HepG2 (cell line): ENCODE measurements around the gene DNAJB2. TPM values are rescaled to one million over a fixed set of nuclear protein-coding genes. Genes with fewer than 3 reads are reported as not detected.
A peak's percentile ranks its signal among the peaks of the same experiment; 100 is the strongest.

Experiments used
- BORCS8-MEF2B ChIP-seq: sonication (generic); formaldehyde crosslinking; IDR thresholded peaks from 2 replicates; pipeline ENCODE4 v1.8.0; 2022; ENCODE audit warnings: mild to moderate bottlenecking, missing genetic modification reagents
- CCDC6 ChIP-seq: sonication (generic); formaldehyde crosslinking; IDR thresholded peaks from 2 replicates; pipeline ENCODE4 v1.8.1; 2022; ENCODE audit warnings: mild to moderate bottlenecking, missing genetic modification reagents, moderate library complexity
- NCOA5 ChIP-seq: sonication (generic); formaldehyde crosslinking; IDR thresholded peaks from 2 replicates; pipeline ENCODE4 v1.4.0; 2020; ENCODE audit warnings: missing genetic modification reagents
- PRPF4 ChIP-seq: fragments of 200-400 bp; formaldehyde crosslinking; IDR thresholded peaks from 2 replicates; pipeline ENCODE4 v1.6.1; 2016; ENCODE audit warnings: low read length, low read depth; ENCODE audit not compliant: poor library complexity, severe bottlenecking
- RAD21 ChIP-seq: fragments of 450-650 bp; formaldehyde crosslinking; IDR thresholded peaks from 2 replicates; pipeline ENCODE4 v1.5.0; 2020; ENCODE audit warnings: mild to moderate bottlenecking
- YEATS2 ChIP-seq: sonication (generic); formaldehyde crosslinking; IDR thresholded peaks from 2 replicates; pipeline ENCODE4 v1.4.0; 2020; ENCODE audit warnings: missing genetic modification reagents, borderline replicate concordance
- YEATS4 ChIP-seq: sonication (generic); formaldehyde crosslinking; IDR thresholded peaks from 2 replicates; pipeline ENCODE4 v1.4.0; 2020; ENCODE audit warnings: missing genetic modification reagents, borderline replicate concordance
- ZNF121 ChIP-seq: sonication (generic); formaldehyde crosslinking; IDR thresholded peaks from 2 replicates; pipeline ENCODE4 v1.5.0; 2020; ENCODE audit warnings: mild to moderate bottlenecking, missing genetic modification reagents
- ZNF496 ChIP-seq: sonication (generic); formaldehyde crosslinking; IDR thresholded peaks from 2 replicates; pipeline ENCODE4 v1.8.1; 2023; ENCODE audit warnings: mild to moderate bottlenecking, moderate library complexity, missing genetic modification reagents; ENCODE audit not compliant: insufficient replicate concordance
- polyA plus RNA-seq, 8 experiments: library from polyadenylated mRNA; depleted of rRNA in 3 of 8; stranded (reverse) in 7 of 8; unstranded in 1 of 8; fragments of >200 nt; fragmentation: Illumina TruSeq in 4 of 8; extraction: Trizol in 4 of 8; gene quantifications; 2 replicates each; pipeline versions ENCODE4 v1.2.1 to v1.2.3, GENCODE V29; 2011 to 2016; ENCODE audit warnings: low read depth in 4 of 8, missing spikeins in 1 of 8, mixed read lengths in 1 of 8; ENCODE audit not compliant: insufficient read depth in 1 of 8
- total RNA-seq, 5 experiments: library from RNA; depleted of rRNA; stranded (reverse); fragments of >200 nt; fragmentation: Illumina TruSeq; extraction: Trizol; gene quantifications; 2 replicates each; pipeline ENCODE4 v1.2.3, GENCODE V29; 2016; ENCODE audit warnings: low read depth in 1 of 5
- TF ChIP-seq, protein P1 (sequence below): IDR thresholded peaks from 2 replicates; pipeline ENCODE4 v1.6.1; 2012; ENCODE audit warnings: low read length, improper control_type of control experiment
- TF ChIP-seq, protein P2 (sequence below): sonication (generic); formaldehyde crosslinking; IDR thresholded peaks from 2 replicates; pipeline ENCODE4 v1.5.0; 2020; ENCODE audit warnings: missing genetic modification reagents, mild to moderate bottlenecking, borderline replicate concordance
- TF ChIP-seq, protein P3 (sequence below): sonication (generic); formaldehyde crosslinking; IDR thresholded peaks from 2 replicates; pipeline ENCODE4 v1.5.1; 2020; ENCODE audit warnings: mild to moderate bottlenecking, moderate library complexity, missing genetic modification reagents
- TF ChIP-seq, protein P4 (sequence below): sonication (generic); formaldehyde crosslinking; IDR thresholded peaks from 2 replicates; pipeline ENCODE4 v1.4.0; 2020; ENCODE audit warnings: mild to moderate bottlenecking, missing genetic modification reagents
- TF ChIP-seq, protein P5 (sequence below): sonication (generic); formaldehyde crosslinking; IDR thresholded peaks from 2 replicates; pipeline ENCODE4 v1.4.0; 2020; ENCODE audit warnings: missing genetic modification reagents, borderline replicate concordance
- TF ChIP-seq, protein P6 (sequence below): sonication (generic); formaldehyde crosslinking; IDR thresholded peaks from 2 replicates; pipeline ENCODE4 v1.4.0; 2020; ENCODE audit warnings: low read depth, mild to moderate bottlenecking, missing genetic modification reagents

Gene DNAJB2
- total and polyA plus RNA-seq, 2 of the 13 experiments (the other 11 are each of a cell fraction or from before 2014, with no cell fraction given): 21.3 to 31.1 TPM

DNA sequence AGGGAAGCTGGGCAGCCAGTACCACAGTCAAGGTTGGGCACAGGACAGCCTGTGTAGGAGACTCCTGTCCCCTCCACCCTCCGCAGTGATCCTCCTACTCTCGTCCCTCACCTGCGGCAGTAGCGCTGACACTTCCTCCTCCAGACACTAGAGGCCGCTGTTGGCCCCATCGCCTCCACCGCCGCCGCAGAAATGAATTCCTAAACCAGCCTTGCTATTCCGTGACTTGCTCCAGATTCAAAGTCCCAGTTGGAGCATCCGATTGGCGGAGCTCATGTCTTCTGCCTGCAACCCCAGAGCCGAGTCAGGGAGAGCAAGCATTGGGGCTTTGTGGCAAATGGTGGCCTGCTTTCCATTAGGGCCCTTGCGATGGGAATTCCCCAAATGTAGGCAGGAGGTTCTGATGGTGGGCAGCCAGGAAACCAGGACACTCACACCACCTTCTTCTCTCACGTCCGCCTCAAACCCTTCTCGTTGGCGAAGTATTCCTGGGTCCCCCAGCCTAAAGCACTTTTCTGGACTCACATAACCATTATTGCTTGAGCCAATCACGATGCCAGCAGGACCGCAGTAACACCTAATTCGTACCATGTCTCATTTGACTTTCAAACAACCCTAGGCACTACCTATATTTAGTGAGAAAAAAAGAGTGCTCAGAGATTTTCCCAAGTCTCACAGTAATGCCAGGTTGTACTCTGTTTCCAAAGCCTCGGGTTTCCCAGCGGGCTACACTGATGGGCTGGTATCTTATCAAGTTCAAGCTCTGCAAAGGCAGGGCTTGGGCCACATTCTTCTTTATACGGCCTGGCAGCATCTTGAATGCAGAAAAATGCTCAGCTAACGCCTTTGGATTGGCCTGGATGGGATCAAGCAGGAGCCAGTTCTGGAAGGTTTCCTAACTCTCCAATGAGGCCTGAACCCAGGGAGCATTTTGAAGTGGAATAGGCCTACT, 1.2 kb upstream of the DNAJB2 start (continued):
- TF ChIP-seq, protein P1, sequence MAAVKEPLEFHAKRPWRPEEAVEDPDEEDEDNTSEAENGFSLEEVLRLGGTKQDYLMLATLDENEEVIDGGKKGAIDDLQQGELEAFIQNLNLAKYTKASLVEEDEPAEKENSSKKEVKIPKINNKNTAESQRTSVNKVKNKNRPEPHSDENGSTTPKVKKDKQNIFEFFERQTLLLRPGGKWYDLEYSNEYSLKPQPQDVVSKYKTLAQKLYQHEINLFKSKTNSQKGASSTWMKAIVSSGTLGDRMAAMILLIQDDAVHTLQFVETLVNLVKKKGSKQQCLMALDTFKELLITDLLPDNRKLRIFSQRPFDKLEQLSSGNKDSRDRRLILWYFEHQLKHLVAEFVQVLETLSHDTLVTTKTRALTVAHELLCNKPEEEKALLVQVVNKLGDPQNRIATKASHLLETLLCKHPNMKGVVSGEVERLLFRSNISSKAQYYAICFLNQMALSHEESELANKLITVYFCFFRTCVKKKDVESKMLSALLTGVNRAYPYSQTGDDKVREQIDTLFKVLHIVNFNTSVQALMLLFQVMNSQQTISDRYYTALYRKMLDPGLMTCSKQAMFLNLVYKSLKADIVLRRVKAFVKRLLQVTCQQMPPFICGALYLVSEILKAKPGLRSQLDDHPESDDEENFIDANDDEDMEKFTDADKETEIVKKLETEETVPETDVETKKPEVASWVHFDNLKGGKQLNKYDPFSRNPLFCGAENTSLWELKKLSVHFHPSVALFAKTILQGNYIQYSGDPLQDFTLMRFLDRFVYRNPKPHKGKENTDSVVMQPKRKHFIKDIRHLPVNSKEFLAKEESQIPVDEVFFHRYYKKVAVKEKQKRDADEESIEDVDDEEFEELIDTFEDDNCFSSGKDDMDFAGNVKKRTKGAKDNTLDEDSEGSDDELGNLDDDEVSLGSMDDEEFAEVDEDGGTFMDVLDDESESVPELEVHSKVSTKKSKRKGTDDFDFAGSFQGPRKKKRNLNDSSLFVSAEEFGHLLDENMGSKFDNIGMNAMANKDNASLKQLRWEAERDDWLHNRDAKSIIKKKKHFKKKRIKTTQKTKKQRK: no peak
- no peak for TF ChIP-seq ZNF496 (CRISPR knock-in tag)
- TF ChIP-seq, protein P2, sequence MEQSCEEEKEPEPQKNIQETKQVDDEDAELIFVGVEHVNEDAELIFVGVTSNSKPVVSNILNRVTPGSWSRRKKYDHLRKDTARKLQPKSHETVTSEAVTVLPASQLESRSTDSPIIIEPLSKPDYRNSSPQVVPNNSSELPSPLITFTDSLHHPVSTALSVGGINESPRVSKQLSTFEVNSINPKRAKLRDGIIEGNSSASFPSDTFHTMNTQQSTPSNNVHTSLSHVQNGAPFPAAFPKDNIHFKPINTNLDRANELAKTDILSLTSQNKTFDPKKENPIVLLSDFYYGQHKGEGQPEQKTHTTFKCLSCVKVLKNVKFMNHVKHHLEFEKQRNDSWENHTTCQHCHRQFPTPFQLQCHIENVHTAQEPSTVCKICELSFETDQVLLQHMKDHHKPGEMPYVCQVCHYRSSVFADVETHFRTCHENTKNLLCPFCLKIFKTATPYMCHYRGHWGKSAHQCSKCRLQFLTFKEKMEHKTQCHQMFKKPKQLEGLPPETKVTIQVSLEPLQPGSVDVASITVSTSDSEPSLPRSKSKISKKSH: no peak
- TF ChIP-seq NCOA5 (CRISPR knock-in tag): no peak
- TF ChIP-seq PRPF4: no peak
- no peak for TF ChIP-seq BORCS8-MEF2B (CRISPR knock-in tag)
- TF ChIP-seq, protein P3, sequence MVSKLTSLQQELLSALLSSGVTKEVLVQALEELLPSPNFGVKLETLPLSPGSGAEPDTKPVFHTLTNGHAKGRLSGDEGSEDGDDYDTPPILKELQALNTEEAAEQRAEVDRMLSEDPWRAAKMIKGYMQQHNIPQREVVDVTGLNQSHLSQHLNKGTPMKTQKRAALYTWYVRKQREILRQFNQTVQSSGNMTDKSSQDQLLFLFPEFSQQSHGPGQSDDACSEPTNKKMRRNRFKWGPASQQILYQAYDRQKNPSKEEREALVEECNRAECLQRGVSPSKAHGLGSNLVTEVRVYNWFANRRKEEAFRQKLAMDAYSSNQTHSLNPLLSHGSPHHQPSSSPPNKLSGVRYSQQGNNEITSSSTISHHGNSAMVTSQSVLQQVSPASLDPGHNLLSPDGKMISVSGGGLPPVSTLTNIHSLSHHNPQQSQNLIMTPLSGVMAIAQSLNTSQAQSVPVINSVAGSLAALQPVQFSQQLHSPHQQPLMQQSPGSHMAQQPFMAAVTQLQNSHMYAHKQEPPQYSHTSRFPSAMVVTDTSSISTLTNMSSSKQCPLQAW (CRISPR knock-in tag): peak; percentile 70
- TF ChIP-seq YEATS2 (CRISPR knock-in tag): no peak
- peak; percentile 31; the same call in 1 of the 2 replicates for TF ChIP-seq CCDC6 (CRISPR knock-in tag)
- TF ChIP-seq, protein P4, sequence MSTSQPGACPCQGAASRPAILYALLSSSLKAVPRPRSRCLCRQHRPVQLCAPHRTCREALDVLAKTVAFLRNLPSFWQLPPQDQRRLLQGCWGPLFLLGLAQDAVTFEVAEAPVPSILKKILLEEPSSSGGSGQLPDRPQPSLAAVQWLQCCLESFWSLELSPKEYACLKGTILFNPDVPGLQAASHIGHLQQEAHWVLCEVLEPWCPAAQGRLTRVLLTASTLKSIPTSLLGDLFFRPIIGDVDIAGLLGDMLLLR (CRISPR knock-in tag): no peak
- TF ChIP-seq, protein P5, sequence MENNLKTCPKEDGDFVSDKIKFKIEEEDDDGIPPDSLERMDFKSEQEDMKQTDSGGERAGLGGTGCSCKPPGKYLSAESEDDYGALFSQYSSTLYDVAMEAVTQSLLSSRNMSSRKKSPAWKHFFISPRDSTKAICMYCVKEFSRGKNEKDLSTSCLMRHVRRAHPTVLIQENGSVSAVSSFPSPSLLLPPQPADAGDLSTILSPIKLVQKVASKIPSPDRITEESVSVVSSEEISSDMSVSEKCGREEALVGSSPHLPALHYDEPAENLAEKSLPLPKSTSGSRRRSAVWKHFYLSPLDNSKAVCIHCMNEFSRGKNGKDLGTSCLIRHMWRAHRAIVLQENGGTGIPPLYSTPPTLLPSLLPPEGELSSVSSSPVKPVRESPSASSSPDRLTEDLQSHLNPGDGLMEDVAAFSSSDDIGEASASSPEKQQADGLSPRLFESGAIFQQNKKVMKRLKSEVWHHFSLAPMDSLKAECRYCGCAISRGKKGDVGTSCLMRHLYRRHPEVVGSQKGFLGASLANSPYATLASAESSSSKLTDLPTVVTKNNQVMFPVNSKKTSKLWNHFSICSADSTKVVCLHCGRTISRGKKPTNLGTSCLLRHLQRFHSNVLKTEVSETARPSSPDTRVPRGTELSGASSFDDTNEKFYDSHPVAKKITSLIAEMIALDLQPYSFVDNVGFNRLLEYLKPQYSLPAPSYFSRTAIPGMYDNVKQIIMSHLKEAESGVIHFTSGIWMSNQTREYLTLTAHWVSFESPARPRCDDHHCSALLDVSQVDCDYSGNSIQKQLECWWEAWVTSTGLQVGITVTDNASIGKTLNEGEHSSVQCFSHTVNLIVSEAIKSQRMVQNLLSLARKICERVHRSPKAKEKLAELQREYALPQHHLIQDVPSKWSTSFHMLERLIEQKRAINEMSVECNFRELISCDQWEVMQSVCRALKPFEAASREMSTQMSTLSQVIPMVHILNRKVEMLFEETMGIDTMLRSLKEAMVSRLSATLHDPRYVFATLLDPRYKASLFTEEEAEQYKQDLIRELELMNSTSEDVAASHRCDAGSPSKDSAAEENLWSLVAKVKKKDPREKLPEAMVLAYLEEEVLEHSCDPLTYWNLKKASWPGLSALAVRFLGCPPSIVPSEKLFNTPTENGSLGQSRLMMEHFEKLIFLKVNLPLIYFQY (CRISPR knock-in tag): no peak
- peak; percentile 79 for TF ChIP-seq RAD21 (CRISPR knock-in tag)
- TF ChIP-seq ZNF121 (CRISPR knock-in tag): no peak
- TF ChIP-seq YEATS4: no peak; the same call in 1 of the 2 replicates
- TF ChIP-seq, protein P6, sequence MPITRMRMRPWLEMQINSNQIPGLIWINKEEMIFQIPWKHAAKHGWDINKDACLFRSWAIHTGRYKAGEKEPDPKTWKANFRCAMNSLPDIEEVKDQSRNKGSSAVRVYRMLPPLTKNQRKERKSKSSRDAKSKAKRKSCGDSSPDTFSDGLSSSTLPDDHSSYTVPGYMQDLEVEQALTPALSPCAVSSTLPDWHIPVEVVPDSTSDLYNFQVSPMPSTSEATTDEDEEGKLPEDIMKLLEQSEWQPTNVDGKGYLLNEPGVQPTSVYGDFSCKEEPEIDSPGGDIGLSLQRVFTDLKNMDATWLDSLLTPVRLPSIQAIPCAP (CRISPR knock-in tag): no peak
